GM21528 (cell line): Measurements from ENCODE around the gene KDM5B.
"Not testable (repeated sequence)": the region's sequence is repeated elsewhere in the genome, so short reads cannot be mapped to it uniquely, and the experiment has no call there.

Experiments used
- ATAC-seq: cut with Tn5 transposase; IDR thresholded peaks from one replicate; pipeline ENCODE4 v1.9.1; 2021; ENCODE audit warnings: mild to moderate bottlenecking, moderate library complexity; ENCODE audit not compliant: unreplicated experiment, low FRiP score

The KDM5B gene

GRCh38 chr1:202716654-202717053, 91.6 kb downstream of the KDM5B start:
- ATAC-seq, result no peak

- ATAC-seq, result not testable (repeated sequence)
Observed at GRCh38 chr1:202714202-202714601, 94.0 kb downstream of the KDM5B start.

- ATAC-seq, result no peak
Observed at GRCh38 chr1:202713110-202713509, 95.1 kb downstream of the KDM5B start.

- ATAC-seq, result no peak
Observed at GRCh38 chr1:202711949-202712635, 96.1 kb downstream of the KDM5B start.

GRCh38 chr1:202710070-202711045, 97.9 kb downstream of the KDM5B start, which contains the start of gene SYT2:
TSS of gene SYT2 (minus strand) at chr1:202710454. CDS start at chr1:202605772, 104,682 bp downstream.
- ATAC-seq, result no peak

- no peak for ATAC-seq
Observed at GRCh38 chr1:202709276-202710041, 98.8 kb downstream of the KDM5B start.

- no peak for ATAC-seq
Observed at GRCh38 chr1:202708456-202709275, 99.6 kb downstream of the KDM5B start.

GRCh38 chr1:202706851-202707250, 101.4 kb downstream of the KDM5B start:
- no peak for ATAC-seq

- no peak for ATAC-seq
Observed at GRCh38 chr1:202704601-202705000, 103.6 kb downstream of the KDM5B start.

- no peak for ATAC-seq
Observed at GRCh38 chr1:202703191-202703590, 105.0 kb downstream of the KDM5B start.

- no peak for ATAC-seq
Observed at GRCh38 chr1:202702088-202702487, 106.1 kb downstream of the KDM5B start.

GRCh38 chr1:202701200-202701599, 107.0 kb downstream of the KDM5B start:
- no peak for ATAC-seq

GRCh38 chr1:202700061-202700460, 108.2 kb downstream of the KDM5B start:
- ATAC-seq, result no peak

GRCh38 chr1:202698276-202698675, 109.9 kb downstream of the KDM5B start:
- no peak for ATAC-seq

GRCh38 chr1:202697038-202697437, 111.2 kb downstream of the KDM5B start:
- no peak for ATAC-seq

GRCh38 chr1:202694314-202694713, 113.9 kb downstream of the KDM5B start:
- ATAC-seq, result no peak

- no peak for ATAC-seq
Observed at GRCh38 chr1:202692959-202693555, 115.2 kb downstream of the KDM5B start.

- no peak for ATAC-seq
Observed at GRCh38 chr1:202691816-202692215, 116.4 kb downstream of the KDM5B start.
